H1 (cell line): ENCODE measurements around the gene PPP1R1C.

Source experiments
- ASH2L ChIP-seq: fragments of 200-600, 300-600 bp; sonication (generic); IDR thresholded peaks from one replicate; pipeline ENCODE4 v1.7.1; 2017; ENCODE audit warnings: low read length
- ATF2 ChIP-seq: IDR thresholded peaks from 2 replicates; pipeline ENCODE4 v1.6.1; 2012; ENCODE audit warnings: low read length, inconsistent platforms
- CTCF ChIP-seq, 3 experiments: IDR thresholded peaks; 1 replicate in 2 of 3; 2 replicates in 1 of 3; pipeline versions ENCODE4 v1.5.1 to v1.6.1; 2011; ENCODE audit warnings: low read length in 3 of 3, mild to moderate bottlenecking in 3 of 3, inconsistent platforms in 2 of 3, low read depth in 1 of 3, moderate library complexity in 1 of 3; ENCODE audit not compliant: insufficient read depth in 1 of 3; ENCODE audit errors: control extremely low read depth in 1 of 3
- KDM1A ChIP-seq: fragments of 200-600, 300-600 bp; sonication (generic); IDR thresholded peaks from 2 replicates; pipeline ENCODE4 v1.7.1; 2016; ENCODE audit warnings: mild to moderate bottlenecking, low read length, borderline replicate concordance
- POLR2AphosphoS5 ChIP-seq: IDR thresholded peaks from 2 replicates; pipeline ENCODE4 v1.6.1; 2011; ENCODE audit warnings: low read depth, low read length
- ZNF274 ChIP-seq: IDR thresholded peaks from 2 replicates; pipeline ENCODE4 v1.7.0; 2012; ENCODE audit warnings: low read length, borderline replicate concordance; ENCODE audit errors: extremely low read depth

- no peak for TF ChIP-seq CTCF (IDR thresholded peaks at IDR 0.05; ENCODE audit: control extremely low read depth in 1 of 3, insufficient read depth in 1 of 3, low read depth in 1 of 3, low read length in 3 of 3)
- no peak for TF ChIP-seq ATF2
- no peak for TF ChIP-seq POLR2AphosphoS5
- no peak for TF ChIP-seq ASH2L
- no peak for TF ChIP-seq ZNF274
- TF ChIP-seq KDM1A: no peak
Measured at GRCh38 chr2:181978351-181979150, 7.1 kb upstream of the PPP1R1C start.
